SK-N-SH treated with all-trans-retinoic acid at 6 μM for 48 hours (cell line): ENCODE results near the gene DDX18.

Experiments used
- ATAC-seq: fragments of 200-7000 bp; cut with Tn5 transposase; 3 replicates; pipeline ENCODE4 v1.9.1; 2020; ENCODE audit warnings: mild to moderate bottlenecking, moderate library complexity
- ARNTL ChIP-seq: fragments of 450-650 bp; formaldehyde crosslinking; IDR thresholded peaks from 2 replicates; pipeline ENCODE4 v1.5.0; 2020; ENCODE audit warnings: low read depth, mild to moderate bottlenecking, moderate library complexity, borderline replicate concordance
- CREB5 ChIP-seq: fragments of 250-450 bp; sonication (Bioruptor Pico); IDR thresholded peaks from 2 replicates; pipeline ENCODE4 v1.5.1; 2020; ENCODE audit warnings: low read depth, mild to moderate bottlenecking, moderate library complexity
- CSDC2 ChIP-seq: fragments of 250-450 bp; sonication (Bioruptor Pico); IDR thresholded peaks from 2 replicates; pipeline ENCODE4 v1.5.0; 2020; ENCODE audit warnings: mild to moderate bottlenecking, moderate library complexity
- ESRRG ChIP-seq: fragments of 250-450 bp; sonication (Bioruptor Pico); IDR thresholded peaks from 2 replicates; pipeline ENCODE4 v1.6.1; 2021; ENCODE audit warnings: mild to moderate bottlenecking
- ISL1 ChIP-seq: fragments of 250-450 bp; sonication (Bioruptor Pico); IDR thresholded peaks from 2 replicates; pipeline ENCODE4 v2.1.2; 2022; ENCODE audit warnings: mild to moderate bottlenecking, moderate library complexity
- OSR1 ChIP-seq: fragments of 250-450 bp; sonication (Bioruptor Pico); IDR thresholded peaks from 2 replicates; pipeline ENCODE4 v1.8.0; 2022; ENCODE audit warnings: moderate library complexity, mild to moderate bottlenecking, inconsistent platforms
- POU6F1 ChIP-seq: fragments of 250-450 bp; sonication (Bioruptor Pico); IDR thresholded peaks from 2 replicates; pipeline ENCODE4 v1.8.0; 2021; ENCODE audit warnings: low read depth, mild to moderate bottlenecking, moderate library complexity, borderline replicate concordance
- PPARA ChIP-seq: fragments of 250-450 bp; sonication (Bioruptor Pico); IDR thresholded peaks from 2 replicates; pipeline ENCODE4 v1.5.0; 2020; ENCODE audit warnings: mild to moderate bottlenecking, borderline replicate concordance
- RARB ChIP-seq: fragments of 250-450 bp; sonication (Bioruptor Pico); IDR thresholded peaks from 2 replicates; pipeline ENCODE4 v1.8.0; 2021; ENCODE audit warnings: mild to moderate bottlenecking, moderate library complexity
- TCF4 ChIP-seq: fragments of 250-450 bp; sonication (Bioruptor Pico); IDR thresholded peaks from 2 replicates; pipeline ENCODE4 v1.8.0; 2021; ENCODE audit warnings: mild to moderate bottlenecking, moderate library complexity, borderline replicate concordance
- TOX ChIP-seq: fragments of 250-450 bp; sonication (Bioruptor Pico); IDR thresholded peaks from 2 replicates; pipeline ENCODE4 v1.8.0; 2021; ENCODE audit warnings: mild to moderate bottlenecking, moderate library complexity, borderline replicate concordance
- ZC3H10 ChIP-seq: fragments of 250-450 bp; sonication (Bioruptor Pico); IDR thresholded peaks from 2 replicates; pipeline ENCODE4 v1.5.1; 2021; ENCODE audit warnings: mild to moderate bottlenecking, moderate library complexity
- ZFP3 ChIP-seq: fragments of 250-450 bp; sonication (Bioruptor Pico); IDR thresholded peaks from 2 replicates; pipeline ENCODE4 v1.5.0; 2020; ENCODE audit warnings: mild to moderate bottlenecking, moderate library complexity
- ZFP30 ChIP-seq: fragments of 450-650 bp; formaldehyde crosslinking; IDR thresholded peaks from 2 replicates; pipeline ENCODE4 v1.5.0; 2022; ENCODE audit warnings: mild to moderate bottlenecking, moderate library complexity
- ZNF565 ChIP-seq: fragments of 450-650 bp; formaldehyde crosslinking; conservative IDR thresholded peaks from 2 replicates; pipeline ENCODE4 v1.5.0; 2020; ENCODE audit warnings: low read depth, mild to moderate bottlenecking, moderate library complexity
- ZNF70 ChIP-seq: fragments of 450-650 bp; formaldehyde crosslinking; IDR thresholded peaks from 2 replicates; pipeline ENCODE4 v1.5.0; 2020; ENCODE audit warnings: mild to moderate bottlenecking, moderate library complexity
- ZNF8 ChIP-seq: fragments of 450-650 bp; formaldehyde crosslinking; IDR thresholded peaks from 2 replicates; pipeline ENCODE4 v1.5.0; 2020; ENCODE audit warnings: mild to moderate bottlenecking, moderate library complexity
- TF ChIP-seq, protein P1 (sequence below): fragments of 250-450 bp; sonication (Bioruptor Pico); IDR thresholded peaks from 2 replicates; pipeline ENCODE4 v1.8.0; 2020; ENCODE audit warnings: mild to moderate bottlenecking, moderate library complexity, borderline replicate concordance
- TF ChIP-seq, protein P2 (sequence below): fragments of 250-450 bp; sonication (Bioruptor Pico); IDR thresholded peaks from 2 replicates; pipeline ENCODE4 v1.5.0; 2020; ENCODE audit warnings: mild to moderate bottlenecking, moderate library complexity
- TF ChIP-seq, protein P3 (sequence below): fragments of 250-450 bp; sonication (Bioruptor Pico); IDR thresholded peaks from 2 replicates; pipeline ENCODE4 v1.5.1; 2021; ENCODE audit warnings: mild to moderate bottlenecking, moderate library complexity

DDX18 gene

DNA sequence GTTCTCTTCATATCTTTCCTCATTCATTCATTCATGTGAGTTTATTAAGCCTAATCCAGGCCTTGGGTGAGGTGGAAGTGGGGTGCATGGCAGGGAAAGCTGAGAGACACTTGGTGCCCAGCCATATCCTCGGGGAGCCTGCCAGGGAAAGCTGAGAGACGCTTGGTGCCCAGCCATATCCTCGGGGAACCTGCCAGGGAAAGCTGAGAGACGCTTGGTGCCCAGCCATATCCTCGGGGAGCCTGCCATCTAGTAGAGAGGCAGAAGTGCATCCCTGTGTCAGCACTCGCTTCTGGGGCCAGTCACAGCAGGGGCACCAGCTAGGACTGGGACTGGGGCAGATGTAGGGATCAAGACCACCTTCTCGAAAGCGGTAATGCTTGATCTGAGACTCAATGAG is 39.4 kb downstream of the DDX18 start:
- ATAC-seq: no peak
- TF ChIP-seq ZFP30 (CRISPR knock-in tag) (no peak), PPARA (CRISPR knock-in tag) (no peak), POU6F1 (CRISPR knock-in tag) (no peak), ZC3H10 (no peak), CSDC2 (CRISPR knock-in tag) (no peak), ARNTL (no peak), ZNF70 (CRISPR knock-in tag) (no peak), ESRRG (CRISPR knock-in tag) (no peak), TCF4 (CRISPR knock-in tag) (no peak), ZNF565 (CRISPR knock-in tag) (no peak), RARB (CRISPR knock-in tag) (no peak)
- TF ChIP-seq, protein P1, sequence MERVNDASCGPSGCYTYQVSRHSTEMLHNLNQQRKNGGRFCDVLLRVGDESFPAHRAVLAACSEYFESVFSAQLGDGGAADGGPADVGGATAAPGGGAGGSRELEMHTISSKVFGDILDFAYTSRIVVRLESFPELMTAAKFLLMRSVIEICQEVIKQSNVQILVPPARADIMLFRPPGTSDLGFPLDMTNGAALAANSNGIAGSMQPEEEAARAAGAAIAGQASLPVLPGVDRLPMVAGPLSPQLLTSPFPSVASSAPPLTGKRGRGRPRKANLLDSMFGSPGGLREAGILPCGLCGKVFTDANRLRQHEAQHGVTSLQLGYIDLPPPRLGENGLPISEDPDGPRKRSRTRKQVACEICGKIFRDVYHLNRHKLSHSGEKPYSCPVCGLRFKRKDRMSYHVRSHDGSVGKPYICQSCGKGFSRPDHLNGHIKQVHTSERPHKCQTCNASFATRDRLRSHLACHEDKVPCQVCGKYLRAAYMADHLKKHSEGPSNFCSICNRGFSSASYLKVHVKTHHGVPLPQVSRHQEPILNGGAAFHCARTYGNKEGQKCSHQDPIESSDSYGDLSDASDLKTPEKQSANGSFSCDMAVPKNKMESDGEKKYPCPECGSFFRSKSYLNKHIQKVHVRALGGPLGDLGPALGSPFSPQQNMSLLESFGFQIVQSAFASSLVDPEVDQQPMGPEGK (CRISPR knock-in tag): no peak
- TF ChIP-seq, protein P2, sequence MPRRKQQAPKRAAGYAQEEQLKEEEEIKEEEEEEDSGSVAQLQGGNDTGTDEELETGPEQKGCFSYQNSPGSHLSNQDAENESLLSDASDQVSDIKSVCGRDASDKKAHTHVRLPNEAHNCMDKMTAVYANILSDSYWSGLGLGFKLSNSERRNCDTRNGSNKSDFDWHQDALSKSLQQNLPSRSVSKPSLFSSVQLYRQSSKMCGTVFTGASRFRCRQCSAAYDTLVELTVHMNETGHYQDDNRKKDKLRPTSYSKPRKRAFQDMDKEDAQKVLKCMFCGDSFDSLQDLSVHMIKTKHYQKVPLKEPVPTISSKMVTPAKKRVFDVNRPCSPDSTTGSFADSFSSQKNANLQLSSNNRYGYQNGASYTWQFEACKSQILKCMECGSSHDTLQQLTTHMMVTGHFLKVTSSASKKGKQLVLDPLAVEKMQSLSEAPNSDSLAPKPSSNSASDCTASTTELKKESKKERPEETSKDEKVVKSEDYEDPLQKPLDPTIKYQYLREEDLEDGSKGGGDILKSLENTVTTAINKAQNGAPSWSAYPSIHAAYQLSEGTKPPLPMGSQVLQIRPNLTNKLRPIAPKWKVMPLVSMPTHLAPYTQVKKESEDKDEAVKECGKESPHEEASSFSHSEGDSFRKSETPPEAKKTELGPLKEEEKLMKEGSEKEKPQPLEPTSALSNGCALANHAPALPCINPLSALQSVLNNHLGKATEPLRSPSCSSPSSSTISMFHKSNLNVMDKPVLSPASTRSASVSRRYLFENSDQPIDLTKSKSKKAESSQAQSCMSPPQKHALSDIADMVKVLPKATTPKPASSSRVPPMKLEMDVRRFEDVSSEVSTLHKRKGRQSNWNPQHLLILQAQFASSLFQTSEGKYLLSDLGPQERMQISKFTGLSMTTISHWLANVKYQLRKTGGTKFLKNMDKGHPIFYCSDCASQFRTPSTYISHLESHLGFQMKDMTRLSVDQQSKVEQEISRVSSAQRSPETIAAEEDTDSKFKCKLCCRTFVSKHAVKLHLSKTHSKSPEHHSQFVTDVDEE (CRISPR knock-in tag): no peak
- TF ChIP-seq, protein P3, sequence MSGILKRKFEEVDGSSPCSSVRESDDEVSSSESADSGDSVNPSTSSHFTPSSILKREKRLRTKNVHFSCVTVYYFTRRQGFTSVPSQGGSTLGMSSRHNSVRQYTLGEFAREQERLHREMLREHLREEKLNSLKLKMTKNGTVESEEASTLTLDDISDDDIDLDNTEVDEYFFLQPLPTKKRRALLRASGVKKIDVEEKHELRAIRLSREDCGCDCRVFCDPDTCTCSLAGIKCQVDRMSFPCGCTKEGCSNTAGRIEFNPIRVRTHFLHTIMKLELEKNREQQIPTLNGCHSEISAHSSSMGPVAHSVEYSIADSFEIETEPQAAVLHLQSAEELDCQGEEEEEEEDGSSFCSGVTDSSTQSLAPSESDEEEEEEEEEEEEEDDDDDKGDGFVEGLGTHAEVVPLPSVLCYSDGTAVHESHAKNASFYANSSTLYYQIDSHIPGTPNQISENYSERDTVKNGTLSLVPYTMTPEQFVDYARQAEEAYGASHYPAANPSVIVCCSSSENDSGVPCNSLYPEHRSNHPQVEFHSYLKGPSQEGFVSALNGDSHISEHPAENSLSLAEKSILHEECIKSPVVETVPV (CRISPR knock-in tag): no peak
- TF ChIP-seq, all 23 proteins: peak for 0

DNA sequence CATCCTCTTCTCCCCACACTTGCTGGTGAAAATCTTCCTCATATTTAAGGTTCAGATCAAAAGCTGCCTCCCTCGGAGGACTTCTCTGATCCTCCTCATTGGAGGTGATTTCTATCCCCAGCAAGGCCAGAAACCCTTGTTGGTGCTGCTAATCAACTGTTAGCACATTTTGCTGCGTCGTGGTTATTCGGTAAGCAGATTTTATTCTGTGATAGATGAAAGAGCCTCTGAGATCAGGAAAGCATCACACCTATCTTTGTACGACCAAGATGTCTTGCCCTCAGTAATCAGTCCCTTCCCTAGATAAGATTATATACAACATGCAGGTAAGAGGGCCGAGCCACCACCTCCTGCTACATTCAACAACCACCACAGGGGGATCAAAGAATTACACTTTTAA is 40.1 kb downstream of the DDX18 start:
- ATAC-seq: no peak
- TF ChIP-seq RARB (CRISPR knock-in tag) (no peak), TCF4 (CRISPR knock-in tag) (no peak), PPARA (CRISPR knock-in tag) (no peak), OSR1 (CRISPR knock-in tag) (no peak), ARNTL (no peak), CREB5 (CRISPR knock-in tag) (no peak), ISL1 (no peak), CSDC2 (CRISPR knock-in tag) (no peak), TOX (CRISPR knock-in tag) (no peak), ZNF8 (no peak), ZFP3 (no peak), POU6F1 (CRISPR knock-in tag) (no peak), ZC3H10 (no peak), ZNF70 (CRISPR knock-in tag) (no peak)
- TF ChIP-seq, protein P3 (CRISPR knock-in tag): no peak
- TF ChIP-seq, all 23 proteins: peak for 0
